Endothelial cell of umbilical vein (primary cell): ENCODE data around the gene THAP9. TPM values are rescaled to one million over a fixed set of nuclear protein-coding genes. Genes with fewer than 3 reads are reported as not detected.

Experiments
- BruUV-seq: library from RNA; stranded (reverse); fragments of 400-500 nt; replicated peaks from 2 replicates; lab custom pipeline; 2021; lab: Mats Ljungman, UMichigan
- CTCF ChIA-PET: fragments of 300-600, 350-600 bp; sonication (Branson Sonifier 250); formaldehyde crosslinking; loops from one replicate; lab custom pipeline; 2021; ENCODE audit warnings: antibody characterized with exemption, inconsistent platforms; lab: Charles Lee
- POLR2A ChIA-PET: fragments of 300-600, 350-600 bp; sonication (Branson Sonifier 250); formaldehyde crosslinking; loops from one replicate; lab custom pipeline; 2021; ENCODE audit warnings: antibody characterized with exemption, inconsistent platforms; lab: Charles Lee
- DNase-seq: peaks from one replicate; pipeline ENCODE4 v3.0.0-alpha.2; 2011; ENCODE audit warnings: low read depth, low spot score
- FAIRE-seq: peaks from 2 replicates; lab custom pipeline; 2011; peaks lifted over from hg19 to GRCh38; lab: Jason Lieb, UNC
- H2AFZ ChIP-seq: 2 replicates; pipeline ENCODE4 v1.6.0; 2012; ENCODE audit warnings: low read depth, low read length, control low read depth, inconsistent platforms
- H3K27ac ChIP-seq: 2 replicates; pipeline ENCODE4 v1.5.1; 2011; ENCODE audit warnings: low read depth, mild to moderate bottlenecking, control low read depth, low read length, moderate library complexity; ENCODE audit not compliant: insufficient read depth
- H3K27me3 ChIP-seq, 2 experiments: 2 replicates each; pipeline versions ENCODE4 v1.6.0 to v1.6.1; 2011; ENCODE audit warnings: low read length in 2 of 2, mixed read lengths in 1 of 2; ENCODE audit not compliant: control insufficient read depth in 2 of 2, insufficient read depth in 2 of 2
- H3K36me3 ChIP-seq, 2 experiments: 2 replicates in 1 of 2; 3 replicates in 1 of 2; pipeline ENCODE4 v1.5.1; 2011; ENCODE audit warnings: low read length in 2 of 2, mild to moderate bottlenecking in 1 of 2, moderate library complexity in 1 of 2; ENCODE audit not compliant: control insufficient read depth in 2 of 2, insufficient read depth in 2 of 2; ENCODE audit errors: extremely low read depth in 1 of 2
- H3K4me1 ChIP-seq: 3 replicates; pipeline ENCODE4 v1.5.1; 2011; ENCODE audit warnings: mild to moderate bottlenecking, low read length; ENCODE audit not compliant: control insufficient read depth, insufficient read depth; ENCODE audit errors: extremely low read depth
- H3K4me2 ChIP-seq: 2 replicates; pipeline ENCODE4 v1.6.1; 2011; ENCODE audit warnings: low read length, control low read depth, mixed read lengths; ENCODE audit not compliant: insufficient read depth
- H3K4me3 ChIP-seq, 3 experiments: fragments of 200-600 bp in 1 of 3; sonication (generic), shearing (Covaris generic) in 1 of 3; replicated peaks in 1 of 3; 2 replicates each; pipeline ENCODE4 v1.5.1; 2011 to 2016; ENCODE audit warnings: control low read depth in 3 of 3, low read length in 3 of 3, mild to moderate bottlenecking in 2 of 3, inconsistent platforms in 1 of 3, low read depth in 1 of 3, moderate library complexity in 1 of 3; ENCODE audit not compliant: insufficient read depth in 1 of 3
- H3K79me2 ChIP-seq: 2 replicates; pipeline ENCODE4 v1.6.0; 2012; ENCODE audit warnings: low read length, inconsistent platforms; ENCODE audit not compliant: control insufficient read depth, insufficient read depth
- H3K9ac ChIP-seq: replicated peaks from 2 replicates; pipeline ENCODE3; 2011; ENCODE audit warnings: low read length, control low read depth; ENCODE audit not compliant: insufficient read depth; ENCODE audit errors: extremely low read depth
- H3K9me1 ChIP-seq: replicated peaks from 3 replicates; pipeline ENCODE4 v1.6.0; 2011; ENCODE audit warnings: mild to moderate bottlenecking, low read length; ENCODE audit not compliant: control insufficient read depth, insufficient read depth; ENCODE audit errors: extremely low read depth
- H3K9me3 ChIP-seq: replicated peaks from 2 replicates; pipeline ENCODE4 v1.5.1; 2012; ENCODE audit warnings: low read length, inconsistent platforms; ENCODE audit not compliant: control insufficient read depth, insufficient read depth
- H4K20me1 ChIP-seq: replicated peaks from 2 replicates; pipeline ENCODE3; 2011; ENCODE audit warnings: mild to moderate bottlenecking, low read length; ENCODE audit not compliant: control insufficient read depth, insufficient read depth; ENCODE audit errors: extremely low read depth
- CTCF ChIP-seq, 2 donors: IDR thresholded peaks; 1 replicate in 1 of 2; 2 replicates in 1 of 2; pipeline ENCODE4 v1.5.1; 2011; ENCODE audit warnings: low read length in 2 of 2, mild to moderate bottlenecking in 2 of 2, moderate library complexity in 2 of 2, control low read depth in 1 of 2, inconsistent platforms in 1 of 2, low read depth in 1 of 2; ENCODE audit not compliant: insufficient read depth in 1 of 2; ENCODE audit errors: extremely low read depth in 1 of 2
- EZH2 ChIP-seq: IDR thresholded peaks from 2 replicates; pipeline ENCODE4 v1.6.1; 2012; ENCODE audit warnings: borderline replicate concordance, low read depth, mild to moderate bottlenecking, moderate library complexity, low read length, inconsistent platforms; ENCODE audit not compliant: severe bottlenecking
- FOS ChIP-seq: IDR thresholded peaks from 2 replicates; pipeline ENCODE4 v1.6.1; 2011; ENCODE audit warnings: mild to moderate bottlenecking, low read length, moderate library complexity, borderline replicate concordance; ENCODE audit not compliant: insufficient read depth
- GATA2 ChIP-seq: IDR thresholded peaks from 2 replicates; pipeline ENCODE4 v1.7.0; 2011; ENCODE audit warnings: low read depth, mild to moderate bottlenecking, moderate library complexity, mixed read lengths, low read length; ENCODE audit not compliant: insufficient read length, insufficient read depth
- JUN ChIP-seq: IDR thresholded peaks from 2 replicates; pipeline ENCODE4 v1.6.1; 2011; ENCODE audit warnings: borderline replicate concordance, low read depth; ENCODE audit not compliant: insufficient read length, insufficient read depth
- MAX ChIP-seq: IDR thresholded peaks from 2 replicates; pipeline ENCODE4 v1.6.1; 2011; ENCODE audit not compliant: insufficient read depth, insufficient read length
- MYC ChIP-seq: IDR thresholded peaks from one replicate; pipeline ENCODE4 v1.6.1; 2011; ENCODE audit warnings: mild to moderate bottlenecking, low read depth, low read length
- POLR2A ChIP-seq: IDR thresholded peaks from 2 replicates; pipeline ENCODE4 v1.6.1; 2012; ENCODE audit warnings: low read depth, mild to moderate bottlenecking, control low read depth, low read length
- POLR2AphosphoS5 ChIP-seq: IDR thresholded peaks from 2 replicates; pipeline ENCODE4 v1.6.1; 2012; ENCODE audit warnings: low read depth, mild to moderate bottlenecking, control low read depth, low read length, moderate library complexity; ENCODE audit not compliant: insufficient read depth
- dilution Hi-C: fragments of 300-500 bp; cut with MboI; formaldehyde crosslinking; loops from one replicate; pipeline ENCODE4 v1.15.0; 2019; ENCODE audit warnings: low sequenced_read_pairs; ENCODE audit not compliant: extremely low pct_ligation_motif_present
- intact Hi-C: fragments of 100-400 bp; cut with micrococcal nuclease; formaldehyde crosslinking; loops from one replicate; pipeline ENCODE4 v1.10.0; 2022
- polyA plus RNA-seq, 4 experiments: library from polyadenylated mRNA; depleted of rRNA in 3 of 4; stranded (reverse) in 3 of 4; unstranded in 1 of 4; fragments of >200 nt; gene quantifications; 2 replicates each; pipeline versions ENCODE4 v1.2.1 to v1.2.3, GENCODE V29; 2011 to 2012; ENCODE audit warnings: missing spikeins in 1 of 4
- total RNA-seq: library from RNA; stranded (reverse); gene quantifications from 2 replicates; pipeline ENCODE4 v1.2.3, GENCODE V29; 2021

THAP9 gene
- total and polyA plus RNA-seq, 2 donors (not counting 3 experiments of a cell fraction or from before 2014, with no cell fraction given) = 0.86 to 1.7 TPM

- no peak overlapping the region for H3K9ac ChIP-seq
- POLR2A ChIA-PET = no interaction called here
- peak overlapping the region; percentile 37 for H3K4me2 ChIP-seq
- no peaks in the 10 kb centered on the region for H3K27me3 ChIP-seq
- no peaks in the 10 kb centered on the region for H3K36me3 ChIP-seq
- CTCF ChIA-PET = interaction anchor here (0.5 to 2.8 kb wide), 4 partner anchors 32 to 443 kb away, joined by 3 to 11 read pairs (median 3); no protein-coding TSS in a partner anchor
- BruUV-seq = no TSS peak
- H4K20me1 ChIP-seq = no peaks in the 10 kb centered on the region
- intact Hi-C loops = no loop called here
- FAIRE-seq (peak; percentile 15), DNase-seq (peak; percentile 58)
- H3K4me1 ChIP-seq = peaks cover 16% of the 10 kb centered on the region
- dilution Hi-C loops = no loop called here
- no peak overlapping the region for H3K4me3 ChIP-seq
- H3K79me2 ChIP-seq = peaks cover under 1% of the 10 kb centered on the region
- TF ChIP-seq FOS = peak; percentile 74
- peak; percentile 25 for TF ChIP-seq POLR2AphosphoS5
- TF ChIP-seq MAX = no peak
- peak; percentile 82 for TF ChIP-seq JUN
- no peaks in the 10 kb centered on the region for H3K9me3 ChIP-seq
- H2AFZ ChIP-seq = no peak overlapping the region
- H3K9me1 ChIP-seq = no peaks in the 10 kb centered on the region
- H3K27ac ChIP-seq = no peak overlapping the region
These were observed 4.7 kb downstream of the THAP9 start for GRCh38 chr4:82905205-82905604.

GRCh38 chr4:82906469-82906868 lies 5.9 kb downstream of the THAP9 start:
- no peaks in the 10 kb centered on the region for H3K79me2 ChIP-seq
- no peak overlapping the region for H3K4me3 ChIP-seq
- no peak for TF ChIP-seq FOS
- no peak for TF ChIP-seq JUN
- no peak for TF ChIP-seq POLR2AphosphoS5
- TF ChIP-seq MAX = no peak
- TF ChIP-seq CTCF (IDR thresholded peaks at IDR 0.05; ENCODE audit: extremely low read depth in 1 of 2, insufficient read depth in 1 of 2, low read depth in 1 of 2, low read length in 2 of 2) = no peak
- TF ChIP-seq POLR2A = no peak
- TF ChIP-seq EZH2 = no peak
- no peak for TF ChIP-seq GATA2
- no peak for TF ChIP-seq MYC
- no TSS peak for BruUV-seq
- H3K27me3 ChIP-seq = no peaks in the 10 kb centered on the region
- no peak overlapping the region for H3K9ac ChIP-seq
- no peak overlapping the region for H3K4me2 ChIP-seq
- peaks cover 15% of the 10 kb centered on the region for H3K4me1 ChIP-seq
- DNase-seq (no peak), FAIRE-seq (no peak)
- no peak overlapping the region for H2AFZ ChIP-seq
- intact Hi-C loops (no loop called here), dilution Hi-C loops (no loop called here)
- no peaks in the 10 kb centered on the region for H3K36me3 ChIP-seq
- no peaks in the 10 kb centered on the region for H4K20me1 ChIP-seq
- no peaks in the 10 kb centered on the region for H3K9me3 ChIP-seq
- no peak overlapping the region for H3K27ac ChIP-seq
- no peaks in the 10 kb centered on the region for H3K9me1 ChIP-seq
- CTCF ChIA-PET = interaction anchor here (1.4 to 2.8 kb wide), 2 partner anchors 106 to 376 kb away, joined by 4 to 11 read pairs; no protein-coding TSS in a partner anchor
- POLR2A ChIA-PET = no interaction called here
